ENCODE results near the gene FOXG1. TPM values are rescaled to one million over a fixed set of nuclear protein-coding genes. Genes with fewer than 3 reads are reported as not detected.

Gene FOXG1
- total RNA-seq, 1 donor from 2014 or later: 0.06 TPM

DNA sequence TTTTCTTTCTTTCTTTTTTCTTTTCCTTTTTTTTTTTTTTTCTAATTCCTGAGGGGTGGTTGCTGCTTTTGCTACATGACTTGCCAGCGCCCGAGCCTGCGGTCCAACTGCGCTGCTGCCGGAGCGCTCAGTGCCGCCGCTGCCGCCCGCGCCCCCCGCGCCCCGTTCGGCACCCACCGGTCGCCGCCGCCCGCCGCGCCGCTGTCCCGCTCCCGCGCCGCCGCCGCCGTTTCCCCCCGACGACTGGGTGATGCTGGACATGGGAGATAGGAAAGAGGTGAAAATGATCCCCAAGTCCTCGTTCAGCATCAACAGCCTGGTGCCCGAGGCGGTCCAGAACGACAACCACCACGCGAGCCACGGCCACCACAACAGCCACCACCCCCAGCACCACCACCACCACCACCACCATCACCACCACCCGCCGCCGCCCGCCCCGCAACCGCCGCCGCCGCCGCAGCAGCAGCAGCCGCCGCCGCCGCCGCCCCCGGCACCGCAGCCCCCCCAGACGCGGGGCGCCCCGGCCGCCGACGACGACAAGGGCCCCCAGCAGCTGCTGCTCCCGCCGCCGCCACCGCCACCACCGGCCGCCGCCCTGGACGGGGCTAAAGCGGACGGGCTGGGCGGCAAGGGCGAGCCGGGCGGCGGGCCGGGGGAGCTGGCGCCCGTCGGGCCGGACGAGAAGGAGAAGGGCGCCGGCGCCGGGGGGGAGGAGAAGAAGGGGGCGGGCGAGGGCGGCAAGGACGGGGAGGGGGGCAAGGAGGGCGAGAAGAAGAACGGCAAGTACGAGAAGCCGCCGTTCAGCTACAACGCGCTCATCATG, 654 bp downstream of the FOXG1 start:
- H3K4me3 ChIP-seq (ENCODE audit: low read depth, low read length): no peak overlapping the region
- DNase-seq (ENCODE audit: low read depth): no peak
- TF ChIP-seq, protein P1, sequence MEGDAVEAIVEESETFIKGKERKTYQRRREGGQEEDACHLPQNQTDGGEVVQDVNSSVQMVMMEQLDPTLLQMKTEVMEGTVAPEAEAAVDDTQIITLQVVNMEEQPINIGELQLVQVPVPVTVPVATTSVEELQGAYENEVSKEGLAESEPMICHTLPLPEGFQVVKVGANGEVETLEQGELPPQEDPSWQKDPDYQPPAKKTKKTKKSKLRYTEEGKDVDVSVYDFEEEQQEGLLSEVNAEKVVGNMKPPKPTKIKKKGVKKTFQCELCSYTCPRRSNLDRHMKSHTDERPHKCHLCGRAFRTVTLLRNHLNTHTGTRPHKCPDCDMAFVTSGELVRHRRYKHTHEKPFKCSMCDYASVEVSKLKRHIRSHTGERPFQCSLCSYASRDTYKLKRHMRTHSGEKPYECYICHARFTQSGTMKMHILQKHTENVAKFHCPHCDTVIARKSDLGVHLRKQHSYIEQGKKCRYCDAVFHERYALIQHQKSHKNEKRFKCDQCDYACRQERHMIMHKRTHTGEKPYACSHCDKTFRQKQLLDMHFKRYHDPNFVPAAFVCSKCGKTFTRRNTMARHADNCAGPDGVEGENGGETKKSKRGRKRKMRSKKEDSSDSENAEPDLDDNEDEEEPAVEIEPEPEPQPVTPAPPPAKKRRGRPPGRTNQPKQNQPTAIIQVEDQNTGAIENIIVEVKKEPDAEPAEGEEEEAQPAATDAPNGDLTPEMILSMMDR (conservative IDR thresholded peaks at IDR 0.05; ENCODE audit: low read depth, low read length): no peak

DNA sequence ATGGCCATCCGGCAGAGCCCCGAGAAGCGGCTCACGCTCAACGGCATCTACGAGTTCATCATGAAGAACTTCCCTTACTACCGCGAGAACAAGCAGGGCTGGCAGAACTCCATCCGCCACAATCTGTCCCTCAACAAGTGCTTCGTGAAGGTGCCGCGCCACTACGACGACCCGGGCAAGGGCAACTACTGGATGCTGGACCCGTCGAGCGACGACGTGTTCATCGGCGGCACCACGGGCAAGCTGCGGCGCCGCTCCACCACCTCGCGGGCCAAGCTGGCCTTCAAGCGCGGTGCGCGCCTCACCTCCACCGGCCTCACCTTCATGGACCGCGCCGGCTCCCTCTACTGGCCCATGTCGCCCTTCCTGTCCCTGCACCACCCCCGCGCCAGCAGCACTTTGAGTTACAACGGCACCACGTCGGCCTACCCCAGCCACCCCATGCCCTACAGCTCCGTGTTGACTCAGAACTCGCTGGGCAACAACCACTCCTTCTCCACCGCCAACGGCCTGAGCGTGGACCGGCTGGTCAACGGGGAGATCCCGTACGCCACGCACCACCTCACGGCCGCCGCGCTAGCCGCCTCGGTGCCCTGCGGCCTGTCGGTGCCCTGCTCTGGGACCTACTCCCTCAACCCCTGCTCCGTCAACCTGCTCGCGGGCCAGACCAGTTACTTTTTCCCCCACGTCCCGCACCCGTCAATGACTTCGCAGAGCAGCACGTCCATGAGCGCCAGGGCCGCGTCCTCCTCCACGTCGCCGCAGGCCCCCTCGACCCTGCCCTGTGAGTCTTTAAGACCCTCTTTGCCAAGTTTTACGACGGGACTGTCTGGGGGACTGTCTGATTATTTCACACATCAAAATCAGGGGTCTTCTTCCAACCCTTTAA, 1.5 kb downstream of the FOXG1 start:
- no peak for DNase-seq (ENCODE audit: low read depth)
- TF ChIP-seq, protein P1 (conservative IDR thresholded peaks at IDR 0.05; ENCODE audit: low read depth, low read length): no peak
- no peak overlapping the region for H3K4me3 ChIP-seq (ENCODE audit: low read depth, low read length)

DNA sequence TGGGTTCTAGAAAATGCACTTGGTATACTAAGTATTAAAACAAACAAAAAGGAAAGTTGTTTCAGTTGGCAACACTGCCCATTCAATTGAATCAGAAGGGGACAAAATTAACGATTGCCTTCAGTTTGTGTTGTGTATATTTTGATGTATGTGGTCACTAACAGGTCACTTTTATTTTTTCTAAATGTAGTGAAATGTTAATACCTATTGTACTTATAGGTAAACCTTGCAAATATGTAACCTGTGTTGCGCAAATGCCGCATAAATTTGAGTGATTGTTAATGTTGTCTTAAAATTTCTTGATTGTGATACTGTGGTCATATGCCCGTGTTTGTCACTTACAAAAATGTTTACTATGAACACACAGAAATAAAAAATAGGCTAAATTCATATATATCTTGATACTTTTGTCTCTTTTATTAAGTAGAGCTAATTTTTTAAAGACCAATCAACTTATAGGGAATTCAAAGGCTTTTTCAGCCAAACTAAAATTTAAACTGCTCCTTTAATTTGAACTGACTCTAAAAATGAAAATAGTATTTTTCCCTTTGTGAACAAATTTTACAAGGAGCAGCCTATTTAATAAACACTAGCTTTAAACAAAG, 2.8 kb downstream of the FOXG1 start:
- H3K4me3 ChIP-seq (ENCODE audit: low read depth, low read length): no peak overlapping the region
- DNase-seq (ENCODE audit: low read depth): no peak
- TF ChIP-seq, protein P1 (conservative IDR thresholded peaks at IDR 0.05; ENCODE audit: low read depth, low read length): no peak

DNA sequence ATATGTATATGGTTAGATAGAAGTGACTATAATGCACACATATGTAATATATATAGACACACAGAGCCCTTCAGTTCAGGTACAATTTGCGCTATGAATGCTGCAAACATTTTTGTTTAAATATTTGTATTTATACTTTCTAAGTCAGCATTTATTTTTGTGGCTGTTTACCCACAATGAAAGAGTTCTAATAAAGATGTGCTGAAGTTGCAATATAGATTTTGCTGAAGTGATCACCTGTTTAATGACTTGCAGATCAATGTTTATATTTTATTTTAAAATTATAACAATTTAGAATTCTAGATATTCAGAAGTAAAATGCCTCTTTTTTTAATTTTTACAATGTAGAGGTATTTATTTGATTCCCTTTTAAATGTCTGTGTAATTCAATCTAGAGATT, 3.5 kb downstream of the FOXG1 start:
- TF ChIP-seq, protein P1 (conservative IDR thresholded peaks at IDR 0.05; ENCODE audit: low read depth, low read length): no peak
- no peak overlapping the region for H3K4me3 ChIP-seq (ENCODE audit: low read depth, low read length)
- DNase-seq (ENCODE audit: low read depth): no peak

DNA sequence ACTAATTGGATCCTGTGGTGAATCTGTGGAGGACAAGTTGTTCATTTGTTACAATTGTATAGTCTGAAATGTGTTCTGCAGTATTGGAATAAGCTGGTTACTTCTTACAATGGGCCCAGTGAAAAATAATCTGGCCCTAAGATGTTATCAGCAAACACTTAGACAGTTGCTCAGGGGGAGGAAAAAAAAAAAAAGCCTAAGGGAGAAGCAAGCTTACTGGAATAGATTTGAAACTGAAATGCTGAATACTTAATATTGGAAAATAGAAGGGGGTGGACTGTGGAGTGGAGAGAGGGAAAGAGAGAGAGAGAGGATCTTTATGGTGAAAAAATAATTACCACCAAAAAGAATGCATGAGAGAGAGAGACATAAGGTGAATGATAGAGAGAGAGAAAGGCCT, 4.0 kb downstream of the FOXG1 start:
- TF ChIP-seq, protein P1 (conservative IDR thresholded peaks at IDR 0.05; ENCODE audit: low read depth, low read length): no peak
- DNase-seq (ENCODE audit: low read depth): no peak
- no peak overlapping the region for H3K4me3 ChIP-seq (ENCODE audit: low read depth, low read length)

DNA sequence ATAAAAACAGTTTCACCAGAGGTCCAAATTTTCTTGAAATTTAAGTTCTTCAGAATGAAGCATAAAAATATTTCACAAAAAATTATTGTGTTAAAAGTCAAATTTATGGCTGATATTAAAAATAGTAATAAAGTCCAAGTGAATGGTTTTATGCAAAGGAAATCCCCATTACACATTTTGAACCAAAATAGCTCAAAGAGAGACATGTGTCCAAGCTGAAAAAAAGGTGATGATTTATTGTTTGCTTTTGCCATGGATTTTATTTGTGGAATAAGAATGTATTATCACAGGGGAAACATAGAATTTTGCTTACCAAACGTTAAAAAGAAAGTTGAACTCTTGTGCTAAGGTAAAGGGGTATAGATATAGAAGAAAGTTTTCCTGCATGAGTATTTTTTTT, 4.6 kb downstream of the FOXG1 start:
- TF ChIP-seq, protein P1 (conservative IDR thresholded peaks at IDR 0.05; ENCODE audit: low read depth, low read length): no peak
- no peak overlapping the region for H3K4me3 ChIP-seq (ENCODE audit: low read depth, low read length)
- no peak for DNase-seq (ENCODE audit: low read depth)

Measured in epithelial cell of proximal tubule (primary cell).